NCI-H1105 (cell line): ENCODE data around the gene NCAM2.
A peak's percentile ranks its signal among the peaks of the same experiment; 100 is the strongest.

Source experiments
- DNase-seq: peaks from one replicate; lab custom pipeline; 2025; lab: John Stamatoyannopoulos, UW

The NCAM2 gene

GRCh38 chr21:21226472-21226871 lies 228.3 kb downstream of the NCAM2 start:
- DNase-seq = no peak

GRCh38 chr21:21230672-21231071 lies 232.5 kb downstream of the NCAM2 start:
- DNase-seq = no peak

GRCh38 chr21:21231913-21232312 lies 233.7 kb downstream of the NCAM2 start:
- no peak for DNase-seq

GRCh38 chr21:21232320-21232719 lies 234.1 kb downstream of the NCAM2 start:
- peak; percentile 32 for DNase-seq

- no peak for DNase-seq
These were observed 234.8 kb downstream of the NCAM2 start for GRCh38 chr21:21233051-21233450.

- DNase-seq = no peak
These were observed 238.8 kb downstream of the NCAM2 start for GRCh38 chr21:21236996-21237395.

GRCh38 chr21:21238629-21239400 lies 240.6 kb downstream of the NCAM2 start:
- no peak for DNase-seq

- DNase-seq = no peak
These were observed 243.2 kb downstream of the NCAM2 start for GRCh38 chr21:21241391-21241790.

GRCh38 chr21:21246007-21246406 lies 247.8 kb downstream of the NCAM2 start:
- no peak for DNase-seq

- no peak for DNase-seq
These were observed 249.2 kb downstream of the NCAM2 start for GRCh38 chr21:21247424-21247823.

GRCh38 chr21:21262048-21262447 lies 263.8 kb downstream of the NCAM2 start:
- no peak for DNase-seq

- no peak for DNase-seq
These were observed 269.9 kb downstream of the NCAM2 start for GRCh38 chr21:21268061-21268471.

- no peak for DNase-seq
These were observed 270.7 kb downstream of the NCAM2 start for GRCh38 chr21:21268885-21269284.

GRCh38 chr21:21279193-21279901 lies 281.1 kb downstream of the NCAM2 start:
- no peak for DNase-seq

GRCh38 chr21:21283810-21284209 lies 285.6 kb downstream of the NCAM2 start:
- no peak for DNase-seq

- no peak for DNase-seq
These were observed 288.1 kb downstream of the NCAM2 start for GRCh38 chr21:21286170-21286798.

GRCh38 chr21:21290751-21291150 lies 292.5 kb downstream of the NCAM2 start:
- no peak for DNase-seq

GRCh38 chr21:21291883-21292569 lies 293.8 kb downstream of the NCAM2 start:
- DNase-seq = no peak

GRCh38 chr21:21295303-21295702 lies 297.1 kb downstream of the NCAM2 start:
- no peak for DNase-seq

- DNase-seq = no peak
These were observed 299.0 kb downstream of the NCAM2 start for GRCh38 chr21:21297211-21297610.

- no peak for DNase-seq
These were observed 302.8 kb downstream of the NCAM2 start for GRCh38 chr21:21301013-21301412.

- no peak for DNase-seq
These were observed 311.3 kb downstream of the NCAM2 start for GRCh38 chr21:21309510-21309909.
